Left ventricle myocardium superior (tissue), 1 donor: ENCODE results near the gene ATP23. TPM values are rescaled to one million over a fixed set of nuclear protein-coding genes. Genes with fewer than 3 reads are reported as not detected.
A peak's percentile ranks its signal among the peaks of the same experiment; 100 is the strongest.

ENCODE experiments used
- ATAC-seq: fragments of 200-7000 bp; cut with Tn5 transposase; one replicate; pipeline ENCODE4 v1.9.1; 2020; ENCODE audit warnings: mild to moderate bottlenecking, moderate library complexity
- DNase-seq: peaks from one replicate; pipeline ENCODE4 v3.0.0-alpha.2; 2020
- intact Hi-C: fragments of 100-400 bp; cut with micrococcal nuclease; formaldehyde crosslinking; loops from one replicate; pipeline ENCODE4 v1.11.0; 2022
- long read RNA-seq: library from polyadenylated mRNA; unstranded; transcript quantifications from one replicate; pipeline ENCODE4 v2.0.0, GENCODE V29; 2021
- total RNA-seq: library from RNA; stranded (reverse); fragmentation: NEBNext Ultra II Directional; extraction: Animal tissue kit (Norgen Biotek cat#: 25700); gene quantifications from one replicate; pipeline ENCODE4 v1.2.1, GENCODE V29; 2021
- donor health status: DM: no; HTN: yes; CAD: no; lungs with severe emphysema.

Gene ATP23, protein sequence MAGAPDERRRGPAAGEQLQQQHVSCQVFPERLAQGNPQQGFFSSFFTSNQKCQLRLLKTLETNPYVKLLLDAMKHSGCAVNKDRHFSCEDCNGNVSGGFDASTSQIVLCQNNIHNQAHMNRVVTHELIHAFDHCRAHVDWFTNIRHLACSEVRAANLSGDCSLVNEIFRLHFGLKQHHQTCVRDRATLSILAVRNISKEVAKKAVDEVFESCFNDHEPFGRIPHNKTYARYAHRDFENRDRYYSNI
- 8.3 TPM for total RNA-seq
- long read RNA-seq, transcript ATP23-201 (6 exons, 1,245 nt): major isoform, 14 of 17 reads
- long read RNA-seq, partial matches to known transcripts: 0 of 17 reads
- long read RNA-seq, other reads (novel, unspliced or antisense): 3 of 17 reads

DNA sequence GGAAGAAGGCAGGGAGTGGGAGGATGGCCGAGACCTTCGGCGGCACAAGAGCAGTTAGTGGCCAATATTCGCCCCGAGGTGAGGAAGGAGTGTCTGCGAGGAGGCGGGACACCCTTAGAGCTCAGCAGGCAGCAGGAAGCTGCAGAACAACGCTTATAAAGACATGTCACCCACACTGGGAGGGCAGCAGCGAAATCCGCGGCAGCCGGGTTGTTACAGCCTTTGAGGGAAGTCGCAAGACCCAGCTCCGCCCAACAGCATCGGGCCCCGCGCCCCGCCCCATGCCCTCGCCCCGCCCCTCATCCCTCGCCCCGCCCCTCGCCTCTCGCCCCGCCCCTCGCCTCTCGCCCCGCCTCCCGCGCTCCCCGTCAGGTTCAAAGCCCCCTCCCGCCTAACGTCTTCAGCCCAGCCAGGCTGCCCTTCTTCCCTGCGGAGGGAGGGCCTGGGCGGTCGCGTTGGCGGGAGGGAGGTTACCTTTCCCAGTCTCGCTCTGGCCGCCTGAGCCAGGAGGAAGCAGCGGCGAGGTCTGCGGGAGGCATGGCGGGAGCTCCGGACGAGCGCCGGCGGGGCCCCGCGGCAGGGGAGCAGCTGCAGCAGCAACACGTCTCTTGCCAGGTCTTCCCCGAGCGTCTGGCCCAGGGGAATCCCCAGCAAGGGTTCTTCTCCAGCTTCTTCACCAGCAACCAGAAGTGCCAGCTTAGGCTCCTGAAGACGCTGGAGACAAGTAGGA, at the start of gene ATP23:
TSS of gene ATP23 (plus strand) at position 403 of the 730 bp plus-strand sequence. CDS start at position 538, 135 bp downstream.
- peak; percentile 94 for DNase-seq
- peak; percentile 94 for ATAC-seq
- intact Hi-C loops: no loop called here

DNA sequence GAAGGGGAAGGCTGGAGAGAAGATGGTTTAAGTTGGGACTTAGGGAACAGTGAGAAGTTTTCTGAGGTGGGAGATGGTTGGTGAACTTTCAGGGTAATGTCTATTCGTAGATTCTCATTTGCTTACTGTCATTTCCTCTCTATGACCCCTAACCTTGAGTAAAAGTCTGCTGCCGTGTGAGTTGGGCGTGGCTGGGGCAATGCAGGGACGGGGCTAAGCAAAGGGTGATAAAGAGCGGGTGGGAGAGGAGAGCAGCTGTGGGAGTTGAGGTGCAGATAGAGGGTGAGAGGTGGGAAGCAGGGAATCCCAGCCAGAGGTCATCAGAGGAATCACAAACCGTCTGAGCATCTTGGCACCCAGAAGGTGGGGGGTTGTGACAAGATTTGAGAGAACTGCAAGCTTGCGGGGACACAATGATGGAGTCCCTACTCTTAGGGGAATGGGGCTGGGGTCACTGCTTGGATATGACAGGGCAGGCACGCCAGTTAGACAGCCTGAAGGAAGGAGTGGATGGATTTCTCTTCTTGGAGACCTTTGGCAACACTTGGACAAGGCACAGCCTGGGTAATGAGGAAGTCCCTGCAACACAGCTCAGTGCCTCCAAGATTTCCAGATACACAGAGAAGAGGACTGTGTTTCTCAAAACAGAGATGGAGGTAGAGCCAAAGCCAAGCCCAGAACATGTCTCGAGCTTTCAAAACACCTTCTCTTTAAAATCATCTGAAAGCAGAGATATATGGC, 49.0 kb upstream of the ATP23 start:
- ATAC-seq: no peak

GRCh38 chr12:57893431-57894353, 47.7 kb upstream of the ATP23 start:
- peak; percentile 96 for DNase-seq
- intact Hi-C loops: no loop called here
- ATAC-seq: peak; percentile 75

More for the DNA sequence above, 49.0 kb upstream of the ATP23 start:
- no peak for DNase-seq
- intact Hi-C loops: no loop called here

GRCh38 chr12:57894399-57895292, 46.7 kb upstream of the ATP23 start:
- no peak for DNase-seq
- intact Hi-C loops: loop anchor here (5.0 kb wide), 1 partner anchor 62 kb away; no protein-coding TSS in a partner anchor
- ATAC-seq: peak; percentile 3

DNA sequence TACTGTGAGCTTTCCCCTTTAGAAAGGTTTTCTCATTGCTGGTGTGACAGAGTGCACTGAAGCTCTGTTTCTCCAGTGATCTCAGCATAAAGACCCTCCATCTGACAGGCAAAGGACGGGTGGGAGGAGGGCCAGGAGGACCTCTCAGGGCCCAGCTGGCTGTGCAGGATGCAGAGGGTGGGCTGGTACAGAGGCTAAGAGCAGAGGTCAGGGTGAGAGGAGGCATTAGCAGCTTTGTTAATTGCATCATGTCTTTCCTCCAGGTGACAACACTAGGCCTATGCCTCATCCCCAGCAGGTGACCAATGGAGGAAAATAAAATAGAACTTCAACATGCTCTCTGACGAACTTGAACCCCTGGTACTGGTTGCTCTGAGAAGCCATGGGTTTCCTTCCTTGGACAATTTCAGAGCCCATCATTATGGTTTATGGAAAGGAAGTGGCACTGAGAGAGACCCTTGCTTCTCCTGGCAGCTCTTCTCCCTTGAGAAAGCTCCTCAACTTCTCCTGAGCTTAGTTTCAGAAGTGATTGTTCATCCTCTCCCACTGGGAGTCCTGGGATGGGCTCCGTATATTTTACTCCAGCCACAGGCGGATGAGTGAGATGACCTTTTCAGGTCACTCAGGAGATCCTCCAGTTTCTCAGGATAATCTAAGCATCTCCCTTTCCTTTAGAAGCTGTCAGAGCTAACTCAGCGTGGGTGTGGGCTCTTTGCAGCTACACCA, 45.8 kb upstream of the ATP23 start:
- intact Hi-C loops: loop anchor here (5.0 kb wide), 1 partner anchor 63 kb away; no protein-coding TSS in a partner anchor
- no peak for DNase-seq
- no peak for ATAC-seq

DNA sequence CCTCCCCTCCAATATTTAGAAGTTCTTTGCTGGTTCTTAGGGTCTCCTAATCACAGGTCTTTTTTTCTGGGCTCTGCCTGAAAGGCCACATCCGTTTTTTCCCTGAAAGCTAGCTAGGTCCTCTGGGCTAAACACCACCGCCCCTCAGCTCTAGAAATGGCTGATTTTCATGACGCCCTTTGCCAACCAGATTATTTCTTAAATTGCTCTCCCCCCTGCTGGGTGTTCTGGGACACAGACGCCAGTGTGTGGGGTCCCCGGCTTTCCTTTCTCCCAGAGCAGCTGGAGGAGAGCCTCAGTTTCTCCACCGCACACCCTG, 45.3 kb upstream of the ATP23 start:
- ATAC-seq (peak; percentile 0), DNase-seq (peak; percentile 38)
- intact Hi-C loops: loop anchor here (5.0 kb wide), 1 partner anchor 64 kb away; no protein-coding TSS in a partner anchor

DNA sequence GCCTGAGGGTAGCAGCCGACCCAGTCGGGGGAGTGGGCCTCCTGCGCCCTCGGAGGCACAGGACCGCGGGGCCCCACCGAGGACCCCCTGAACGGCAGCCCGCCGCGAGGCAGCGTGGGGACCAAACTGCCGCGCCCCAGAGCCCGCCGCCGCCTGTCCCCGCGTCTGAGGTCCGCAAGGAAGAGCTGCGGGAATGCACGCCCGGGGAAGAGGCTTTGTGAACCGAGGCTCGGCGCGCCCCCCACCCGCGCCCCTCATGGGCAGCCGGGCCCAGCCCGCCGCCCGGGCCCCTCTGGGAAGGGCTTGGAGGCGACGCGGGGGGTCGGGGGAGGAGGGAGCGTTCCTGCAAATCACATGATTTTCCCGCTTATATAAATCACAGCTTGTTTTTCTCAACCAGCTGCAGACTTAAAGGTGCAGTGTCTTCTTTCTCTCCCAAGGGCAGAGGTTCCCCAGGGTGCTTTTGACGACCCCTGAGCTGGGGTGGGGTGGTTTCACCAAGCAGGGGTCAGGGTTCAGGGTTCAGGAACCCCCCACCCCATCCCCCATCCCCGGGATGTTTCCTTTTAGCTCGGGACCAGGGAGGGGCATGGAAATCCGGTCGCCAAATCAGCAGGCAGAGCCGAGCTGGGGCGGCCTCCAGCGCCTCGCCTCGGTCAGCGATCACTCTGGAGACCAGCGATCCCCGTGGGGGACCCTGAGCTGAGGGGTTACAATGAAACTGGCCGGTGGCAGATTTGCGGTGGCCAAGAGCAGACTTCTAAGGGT, 44.7 kb upstream of the ATP23 start:
- DNase-seq (peak; percentile 88), ATAC-seq (peak; percentile 64)
- intact Hi-C loops: loop anchor here (5.0 kb wide), 1 partner anchor 64 kb away; no protein-coding TSS in a partner anchor

DNA sequence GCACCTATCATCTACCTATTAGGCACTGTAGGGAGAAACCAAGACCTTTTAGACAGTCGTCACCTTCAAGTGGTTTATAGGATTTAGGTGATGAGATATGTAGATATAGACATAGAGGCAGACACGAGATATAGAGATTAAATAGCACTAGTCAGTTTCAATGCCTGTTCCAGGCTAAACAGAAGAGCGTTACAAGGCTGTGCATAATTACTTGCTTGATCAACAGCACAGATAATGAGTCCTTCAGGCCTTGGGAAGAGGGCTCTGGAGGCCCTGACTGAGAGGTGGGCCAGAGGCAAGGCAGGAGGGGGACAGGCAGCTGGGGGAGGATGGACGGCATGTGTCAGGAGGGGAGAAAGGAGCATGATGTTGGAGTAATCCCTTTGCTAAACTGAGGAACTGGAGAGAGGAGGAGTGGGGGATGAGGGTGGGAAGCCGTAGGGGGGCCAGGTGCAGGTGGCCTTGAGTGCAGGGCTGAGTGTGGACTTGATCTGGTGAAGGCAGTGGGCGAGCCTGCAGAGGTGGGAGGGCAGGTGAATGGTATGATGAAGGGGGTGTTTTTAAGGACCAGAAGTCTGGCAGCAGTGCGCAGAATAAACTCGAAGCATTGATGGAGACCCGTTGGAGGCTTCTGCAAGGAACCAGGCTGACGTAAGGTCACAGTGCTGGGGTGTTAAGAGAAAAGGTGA, 43.9 kb upstream of the ATP23 start:
- intact Hi-C loops: loop anchor here (5.0 kb wide), 1 partner anchor 65 kb away; no protein-coding TSS in a partner anchor
- DNase-seq (no peak), ATAC-seq (no peak)

GRCh38 chr12:57898308-57898970, 42.9 kb upstream of the ATP23 start:
- ATAC-seq (no peak), DNase-seq (no peak)
- intact Hi-C loops: loop anchor here (5.0 kb wide), 1 partner anchor 66 kb away; no protein-coding TSS in a partner anchor

GRCh38 chr12:57899010-57899662, 42.2 kb upstream of the ATP23 start:
- intact Hi-C loops: loop anchor here (5.0 kb wide), 1 partner anchor 67 kb away; no protein-coding TSS in a partner anchor
- ATAC-seq (peak; percentile 26), DNase-seq (peak; percentile 63)

DNA sequence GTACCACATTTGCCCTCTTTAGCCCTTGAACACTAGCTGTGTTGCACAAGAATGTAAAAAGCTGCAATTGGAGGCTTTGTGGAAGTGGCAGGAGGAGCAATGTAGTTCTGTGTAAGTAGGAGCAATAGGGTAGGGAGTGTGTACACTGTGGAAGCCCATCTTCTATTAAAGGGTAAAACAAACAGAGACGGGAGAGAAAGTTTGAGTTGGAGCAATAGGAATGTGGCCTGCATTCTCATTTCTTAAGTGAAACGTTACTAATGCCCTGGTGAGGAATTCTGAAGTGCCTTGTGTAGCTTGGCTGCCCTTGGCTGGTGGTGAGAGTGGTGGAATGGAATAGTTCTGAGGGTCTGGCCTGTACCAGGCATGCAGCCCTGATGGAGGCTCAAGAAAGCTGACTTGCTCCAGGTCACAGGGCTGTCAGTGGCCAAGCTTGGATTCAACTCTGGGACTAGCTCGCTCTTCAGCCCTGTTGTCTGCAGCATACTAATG, 38.8 kb upstream of the ATP23 start:
- intact Hi-C loops: no loop called here
- ATAC-seq (no peak), DNase-seq (no peak)

GRCh38 chr12:57904426-57904825, 36.9 kb upstream of the ATP23 start:
- no peak for ATAC-seq
- DNase-seq: no peak
- intact Hi-C loops: no loop called here

- ATAC-seq (peak; percentile 94), DNase-seq (peak; percentile 85)
- intact Hi-C loops: no loop called here
Measured at GRCh38 chr12:57904848-57905811, 36.2 kb upstream of the ATP23 start.
